ENCODE results near the gene CACYBP. TPM values are rescaled to one million over a fixed set of nuclear protein-coding genes. Genes with fewer than 3 reads are reported as not detected.
"Not testable (repeated sequence)": the region's sequence is repeated elsewhere in the genome, so short reads cannot be mapped to it uniquely, and the experiment has no call there.

The CACYBP gene
- total RNA-seq, 1 donor from 2014 or later, result 211 TPM

DNA sequence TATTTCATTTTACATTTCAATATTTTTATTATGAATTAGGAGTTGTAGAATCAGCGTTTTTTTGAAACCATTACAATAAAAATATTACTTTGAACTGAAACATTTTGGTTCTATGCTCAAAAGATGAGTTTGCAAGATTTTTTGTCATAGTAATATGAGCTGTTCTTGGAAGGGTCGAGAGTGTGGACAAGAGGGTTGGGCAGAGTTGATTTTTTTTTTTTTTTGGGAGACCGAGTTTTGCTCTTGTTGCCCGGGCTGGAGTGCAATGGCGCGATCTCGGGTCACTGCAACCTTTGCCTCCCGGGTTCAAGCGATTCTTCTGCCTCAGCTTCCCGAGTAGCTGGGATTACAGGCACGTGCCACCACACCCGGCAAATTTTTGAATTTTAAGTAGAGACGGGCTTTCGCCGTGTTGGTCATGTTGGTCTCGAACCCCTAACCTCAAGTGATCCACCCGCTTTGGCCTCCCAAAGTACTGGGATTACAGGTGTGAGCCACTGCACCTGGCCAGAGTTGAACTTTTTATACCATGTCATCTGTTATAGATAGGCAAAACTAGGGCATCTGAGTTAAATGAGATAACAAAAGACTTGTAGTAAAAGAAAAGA lies 3.3 kb downstream of the CACYBP start:
- intact Hi-C loops (cut with micrococcal nuclease), result no loop called here

- intact Hi-C loops (cut with micrococcal nuclease), result no loop called here
Measured at GRCh38 chr1:175003521-175003920, 3.8 kb downstream of the CACYBP start.

DNA sequence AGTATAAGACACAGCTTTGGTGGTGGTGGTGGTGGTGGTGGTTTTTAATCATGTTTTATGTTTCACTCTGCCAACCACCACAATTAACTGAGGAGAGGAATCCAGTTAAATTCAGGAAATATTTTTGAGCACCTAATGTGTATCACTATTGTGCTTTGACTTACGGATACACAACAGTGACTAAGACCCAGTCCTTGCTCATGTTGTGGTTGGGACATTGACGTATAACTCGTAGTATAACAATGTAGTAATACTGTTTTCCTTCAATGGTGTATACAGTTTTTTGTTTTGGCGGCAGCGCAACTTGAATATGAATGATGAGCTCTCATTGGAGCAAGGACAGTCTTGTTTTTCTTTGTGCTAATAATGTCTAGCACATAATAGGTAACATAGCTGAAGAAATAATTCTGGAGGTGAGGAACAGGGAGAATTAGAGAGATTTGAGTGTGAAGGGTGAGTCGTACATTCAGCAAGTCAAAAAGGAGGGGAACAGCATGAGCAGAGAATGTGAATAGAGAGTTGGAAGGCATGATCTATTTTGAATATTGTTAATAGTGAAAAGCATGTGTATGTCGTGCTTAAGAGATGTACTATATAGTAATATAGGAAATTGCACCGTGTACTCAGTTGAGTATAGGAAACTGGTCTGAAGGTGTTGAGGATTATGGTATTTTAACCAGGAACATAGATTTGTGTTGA lies 5.5 kb downstream of the CACYBP start:
- intact Hi-C loops (cut with micrococcal nuclease), result no loop called here

- intact Hi-C loops (cut with micrococcal nuclease), result no loop called here
Measured at GRCh38 chr1:175009532-175009931, 9.8 kb downstream of the CACYBP start.

DNA sequence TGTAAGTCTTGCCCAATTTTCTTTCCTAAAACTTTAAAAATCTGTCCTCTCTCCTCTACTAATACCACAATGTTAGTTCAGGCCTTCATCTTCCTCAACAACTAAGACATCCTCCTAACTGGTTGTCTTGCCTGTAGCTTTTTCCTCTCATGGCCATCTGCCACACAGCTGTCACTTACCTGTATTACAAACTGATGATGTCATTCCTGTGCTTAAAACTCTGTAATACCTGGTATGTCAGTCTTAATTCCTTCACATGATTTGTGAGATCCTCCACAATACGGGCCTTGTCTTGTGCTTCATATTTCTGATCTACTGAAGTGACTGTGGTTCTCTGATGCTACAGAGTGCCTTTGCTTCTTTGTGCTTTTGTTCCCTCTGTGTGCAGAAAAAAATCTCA lies 13.7 kb downstream of the CACYBP start:
- intact Hi-C loops (cut with micrococcal nuclease), result no loop called here

DNA sequence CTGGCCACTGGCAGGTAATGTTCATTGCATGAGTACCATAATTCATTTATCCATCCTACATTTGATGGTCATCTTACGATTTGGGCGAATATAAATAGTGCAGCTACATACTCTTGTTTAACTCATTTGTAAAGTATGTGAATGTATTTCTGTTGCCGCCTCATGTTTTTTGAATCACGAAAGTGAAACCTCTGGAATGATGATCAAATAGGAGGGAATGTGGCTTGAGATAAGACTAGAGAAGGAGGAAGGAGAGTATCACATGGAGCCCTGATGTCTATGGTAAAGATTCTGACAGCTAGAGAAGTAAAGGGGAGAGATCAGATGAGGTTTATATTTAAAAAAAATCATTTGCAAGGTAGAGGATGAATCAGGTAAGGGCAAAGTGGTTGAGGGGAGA lies 15.5 kb downstream of the CACYBP start:
- intact Hi-C loops (cut with micrococcal nuclease), result no loop called here

GRCh38 chr1:175019524-175019923 lies 19.8 kb downstream of the CACYBP start:
- intact Hi-C loops (cut with micrococcal nuclease), result no loop called here

GRCh38 chr1:175023043-175023921 lies 23.5 kb downstream of the CACYBP start, which contains the start of gene MRPS14:
Gene MRPS14 (minus strand): TSS chr1:175023425. CDS start chr1:175023408, 17 bp downstream.
- intact Hi-C loops (cut with micrococcal nuclease), result loop anchor here (1.0 to 10.0 kb wide), 5 partner anchors 24 to 1182 kb away; partner anchors contain the start of genes CACYBP, COP1 and RABGAP1L

DNA sequence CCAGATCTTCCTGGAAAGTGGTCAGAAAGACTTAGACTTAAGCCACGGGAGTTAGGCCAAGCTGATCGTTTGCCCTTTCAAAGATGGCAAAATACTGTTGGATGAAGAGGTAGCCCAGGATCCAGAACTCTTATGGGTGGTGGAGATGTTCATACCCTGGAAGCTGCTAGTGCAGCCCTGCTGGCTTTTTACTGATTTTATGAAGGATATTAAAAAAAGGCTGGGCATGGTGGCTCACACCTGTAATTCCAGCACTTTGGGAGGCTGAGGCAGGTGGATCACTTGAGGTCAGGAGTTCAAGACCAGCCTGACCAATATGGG lies 24.1 kb downstream of the CACYBP start:
- intact Hi-C loops (cut with micrococcal nuclease), result loop anchor here (1.0 to 10.0 kb wide), 5 partner anchors 25 to 1181 kb away; partner anchors contain the start of genes CACYBP, COP1 and RABGAP1L

GRCh38 chr1:175024773-175025172 lies 25.0 kb downstream of the CACYBP start:
- intact Hi-C loops (cut with micrococcal nuclease), result loop anchor here (5.0 to 10.0 kb wide), 2 partner anchors 48 to 1180 kb away; partner anchors contain the start of gene COP1

DNA sequence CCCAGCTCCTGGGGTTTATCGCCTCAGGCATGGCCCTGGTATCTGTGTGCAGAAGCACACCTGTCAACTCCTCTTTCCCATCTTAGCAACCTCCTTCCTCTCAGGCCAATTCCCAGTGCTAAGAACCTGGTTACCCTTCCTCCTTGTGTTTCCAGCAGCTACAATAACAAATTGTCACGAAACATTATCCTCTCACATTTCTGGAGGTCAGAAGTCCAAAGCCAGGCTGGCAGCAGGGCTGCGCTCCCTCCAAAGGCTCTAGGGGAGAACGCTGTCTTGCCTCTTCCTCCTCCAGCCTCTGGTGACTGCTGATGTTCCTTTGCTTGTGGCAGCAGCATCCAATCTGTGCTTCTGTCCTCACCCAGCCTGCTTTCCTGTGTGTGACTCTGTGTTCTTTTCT lies 34.2 kb downstream of the CACYBP start:
- intact Hi-C loops (cut with micrococcal nuclease), result no loop called here

DNA sequence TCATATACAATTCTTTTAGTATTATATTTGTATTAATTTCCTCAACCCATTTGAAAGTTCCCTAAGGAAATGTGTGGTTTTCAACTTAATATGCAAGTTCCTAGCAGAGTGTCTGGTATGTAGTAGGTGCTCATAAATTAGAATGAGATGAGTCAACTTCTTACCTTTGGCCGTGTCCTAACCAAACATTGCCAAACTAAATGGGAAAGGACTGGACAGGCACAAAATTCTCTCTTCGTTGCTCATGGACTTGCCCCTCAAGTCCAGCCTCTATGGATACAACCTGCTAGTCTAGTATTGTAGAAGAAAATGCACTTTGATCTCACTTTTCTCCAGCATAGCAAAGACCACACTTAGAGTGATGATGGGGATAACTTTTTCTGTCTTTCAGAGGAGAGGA lies 35.0 kb downstream of the CACYBP start:
- intact Hi-C loops (cut with micrococcal nuclease), result no loop called here

GRCh38 chr1:175035865-175036264 lies 36.1 kb downstream of the CACYBP start:
- intact Hi-C loops (cut with micrococcal nuclease), result no loop called here

- intact Hi-C loops (cut with micrococcal nuclease), result no loop called here
Measured at GRCh38 chr1:175036476-175036875, 36.7 kb downstream of the CACYBP start.

GRCh38 chr1:175037416-175037815 lies 37.7 kb downstream of the CACYBP start:
- intact Hi-C loops (cut with micrococcal nuclease), result no loop called here

GRCh38 chr1:175040324-175040879 lies 40.7 kb downstream of the CACYBP start:
- intact Hi-C loops (cut with micrococcal nuclease), result no loop called here

- intact Hi-C loops (cut with micrococcal nuclease), result no loop called here
Measured at GRCh38 chr1:175042650-175043049, 42.9 kb downstream of the CACYBP start.

DNA sequence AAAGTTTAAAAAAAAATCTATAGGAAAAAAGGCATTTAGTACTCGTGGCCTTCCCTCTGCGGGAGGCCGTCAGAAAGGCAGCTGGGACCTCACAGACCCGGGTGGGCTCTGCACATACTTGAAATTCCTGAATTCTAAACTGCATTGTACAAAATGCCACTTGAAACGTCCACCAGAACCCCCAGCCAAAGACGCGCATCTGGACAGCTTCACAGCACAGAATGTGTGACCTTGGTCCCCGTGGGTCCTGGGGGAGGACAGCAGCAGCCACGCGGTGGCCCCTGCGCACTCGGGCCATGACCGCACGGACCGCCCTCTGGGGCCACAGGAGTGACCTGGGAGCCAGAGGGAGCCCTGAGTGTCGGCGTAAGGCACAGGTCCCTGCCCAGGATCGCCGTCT lies 44.1 kb downstream of the CACYBP start:
- intact Hi-C loops (cut with micrococcal nuclease), result no loop called here

GRCh38 chr1:175044591-175044990 lies 44.8 kb downstream of the CACYBP start:
- intact Hi-C loops (cut with micrococcal nuclease), result not testable (repeated sequence)

DNA sequence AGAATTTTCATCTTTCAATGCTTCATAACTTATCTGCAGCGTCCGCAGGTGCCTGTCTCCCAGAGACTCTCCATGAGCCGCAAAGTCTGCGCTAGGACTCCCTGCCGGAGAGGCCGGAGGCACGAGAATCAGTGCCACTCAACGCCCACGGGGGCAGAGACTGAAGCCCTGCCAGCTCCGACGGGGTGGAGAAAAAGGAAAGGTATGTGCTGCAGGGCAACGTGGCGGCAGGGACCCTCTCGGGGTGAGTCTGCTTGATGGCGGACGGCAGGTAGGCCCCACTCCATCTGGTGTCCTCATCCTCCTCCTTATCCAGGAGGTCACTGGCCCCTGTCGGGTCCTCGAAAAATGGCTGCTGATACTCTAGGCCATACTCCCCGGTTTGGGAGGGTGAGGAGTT lies 45.4 kb downstream of the CACYBP start:
- intact Hi-C loops (cut with micrococcal nuclease), result no loop called here

- intact Hi-C loops (cut with micrococcal nuclease), result no loop called here
Measured at GRCh38 chr1:175045519-175045918, 45.8 kb downstream of the CACYBP start.

DNA sequence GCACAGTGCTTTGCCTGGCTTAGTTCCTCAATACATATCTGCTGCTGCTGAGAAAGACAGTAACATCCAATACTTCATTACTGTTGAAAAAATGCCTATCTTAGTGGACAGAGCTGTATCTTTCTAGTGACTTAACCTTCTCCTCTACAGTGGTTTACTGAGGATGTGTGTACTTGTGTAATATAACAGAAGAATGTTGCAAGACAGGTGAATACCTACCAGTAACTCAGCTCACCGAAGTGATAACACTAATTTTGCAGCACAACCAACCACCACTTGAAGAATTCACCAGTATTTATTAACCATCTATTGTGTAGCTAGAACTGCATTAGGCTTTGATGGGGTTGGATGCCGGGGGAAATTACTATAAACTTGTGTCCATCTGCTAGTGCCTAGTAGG lies 51.2 kb downstream of the CACYBP start:
- intact Hi-C loops (cut with micrococcal nuclease), result no loop called here

All from T-helper 2 cell treated with Interferon-gamma antibody and Interleukin-4, amounts not matched to agents 100 ng/mL and 5 ng/mL, for 36 hours (primary cell).